Heart right ventricle (tissue), 16 donors: ENCODE data around the gene RAB33A. TPM values are rescaled to one million over a fixed set of nuclear protein-coding genes. Genes with fewer than 3 reads are reported as not detected.

Experiments used
- ATAC-seq, 8 donors: fragments of 200-7000 bp; cut with Tn5 transposase; one replicate each; pipeline ENCODE4 v1.9.1; 2020; ENCODE audit warnings: mild to moderate bottlenecking in 8 of 8, moderate library complexity in 8 of 8, moderate number of reproducible peaks in 1 of 8
- DNase-seq, 2 donors: peaks; one replicate each; pipeline ENCODE4 v3.0.0-alpha.2; 2020
- H3K27ac ChIP-seq, 10 donors: fragments of 200-600 bp; sonication (generic) in 2 of 10; one replicate each; pipeline versions ENCODE4 v1.5.0 to v1.8.0; 2020 to 2022; ENCODE audit warnings: mild to moderate bottlenecking in 3 of 10
- H3K27me3 ChIP-seq, 7 donors: fragments of 200-600 bp; one replicate each; pipeline ENCODE4 v1.8.0; 2021 to 2022; ENCODE audit warnings: mild to moderate bottlenecking in 2 of 7
- H3K36me3 ChIP-seq, 9 donors: fragments of 200-600 bp; sonication (generic) in 1 of 9; one replicate each; pipeline versions ENCODE4 v1.5.0 to v1.8.0; 2020 to 2022; ENCODE audit warnings: mild to moderate bottlenecking in 2 of 9
- H3K4me1 ChIP-seq, 9 donors: fragments of 200-600 bp; sonication (generic) in 1 of 9; one replicate each; pipeline versions ENCODE4 v1.5.0 to v1.8.0; 2020 to 2022; ENCODE audit warnings: mild to moderate bottlenecking in 4 of 9
- H3K4me3 ChIP-seq, 10 donors: fragments of 200-600 bp; sonication (generic) in 2 of 10; one replicate each; pipeline versions ENCODE4 v1.5.0 to v1.8.0; 2020 to 2022; ENCODE audit warnings: mild to moderate bottlenecking in 7 of 10, moderate library complexity in 2 of 10
- H3K9me3 ChIP-seq, 11 donors: fragments of 200-600 bp in 10 of 11; sonication (generic) in 2 of 11; one replicate each; pipeline versions ENCODE4 v1.5.0 to v1.8.0; 2013 to 2022; ENCODE audit warnings: mild to moderate bottlenecking in 2 of 11, control low read depth in 1 of 11, moderate library complexity in 1 of 11
- WGBS, 2 donors: extraction: QIAGEN DNeasy Blood & Tissue Kit; methylation state at CpG; one replicate each; pipeline ENCODE4 v1.1.7; 2013; ENCODE audit warnings: inconsistent platforms in 1 of 2; 5-methylcytosine and 5-hydroxymethylcytosine counted together
- intact Hi-C, 10 donors: fragments of 100-400 bp; cut with DNase I; formaldehyde crosslinking; loops; one replicate each; pipeline versions ENCODE4 v1.11.1 to v1.14.2; 2022
- polyA plus RNA-seq, 2 donors: library from polyadenylated mRNA; stranded (reverse); fragments of 200-250 nt; gene quantifications; one replicate each; pipeline ENCODE4 v1.2.3, GENCODE V29; 2013
- total RNA-seq, 10 donors: library from RNA; stranded (reverse); fragmentation: NEBNext Ultra II Directional in 3 of 10; extraction: Animal tissue kit (Norgen Biotek cat#: 25700) in 3 of 10; gene quantifications; one replicate each; pipeline versions ENCODE4 v1.2.1 to v1.2.4, GENCODE V29; 2021 to 2023
- TF ChIP-seq, protein P1 (sequence below), 9 donors: fragments of 200-600 bp; sonication (generic) in 2 of 9; IDR thresholded peaks; one replicate each; pipeline versions ENCODE4 v1.5.0 to v1.8.0; 2021 to 2022; ENCODE audit warnings: antibody characterized with exemption in 9 of 9, mild to moderate bottlenecking in 5 of 9, moderate library complexity in 1 of 9
- donor health status: Arrhythmogenic right ventricular cardiomyopathy.
- donor health status: ischemic (EF 13 %, LVEDD 7.1; RV severe dilation, severe dysfunction).
- donor health status: healthy with polysubstance abuse.
- donor health status: DM: no; HTN: yes; CAD: no.
- donor health status: DM: no; HTN: no; CAD: no.
- donor health status: ischemic (EF 25% LVEDD 6.9; RV normal size, moderate dysfunction).
- donor health status: ischemic (EF 25% LVEDD 5.7; RV mildly dilated, moderate dysfunction).
- donor health status: healthy.
- donor health status: DM: yes; HTN: yes; CAD: no.
- donor health status: Ischemic cardiomyopathy.
- donor health status: ischemic (EF 35%, LVEDD 5.7; RV mildly dilated, moderate dysfunction).
- donor health status: nonischemic (EF 11% LVEDD 7.7; RV severe dilation, severe dysfunction).
- donor health status: DM: yes; HTN: yes; CAD: no.
- donor health status: PGD.
- donor health status: ischemic (EF 29% LVEDD 5.4; RV normal size, mild dysfunction).
- donor health status: nonischemic (EF 23%, LVEDD 6.1; RV moderate dilation, normal function).

RAB33A gene
- total and polyA plus RNA-seq, 12 donors = 0.22 to 4.6 (median 1.6) TPM

GRCh38 chrX:130145123-130145522 is 26.6 kb upstream of the RAB33A start:
- Histone ChIP-seq H3K27ac (no peak overlapping the region), H3K36me3 (peaks cover 0 to 80% (median 6%) of the 10 kb centered on the region in 9 donors), H3K4me3 (no peak overlapping the region), H3K9me3 (no peaks in the 10 kb centered on the region), H3K27me3 (no peaks in the 10 kb centered on the region), H3K4me1 (peaks cover 0 to 4% (median 0%) of the 10 kb centered on the region in 9 donors)
- TF ChIP-seq, protein P1, sequence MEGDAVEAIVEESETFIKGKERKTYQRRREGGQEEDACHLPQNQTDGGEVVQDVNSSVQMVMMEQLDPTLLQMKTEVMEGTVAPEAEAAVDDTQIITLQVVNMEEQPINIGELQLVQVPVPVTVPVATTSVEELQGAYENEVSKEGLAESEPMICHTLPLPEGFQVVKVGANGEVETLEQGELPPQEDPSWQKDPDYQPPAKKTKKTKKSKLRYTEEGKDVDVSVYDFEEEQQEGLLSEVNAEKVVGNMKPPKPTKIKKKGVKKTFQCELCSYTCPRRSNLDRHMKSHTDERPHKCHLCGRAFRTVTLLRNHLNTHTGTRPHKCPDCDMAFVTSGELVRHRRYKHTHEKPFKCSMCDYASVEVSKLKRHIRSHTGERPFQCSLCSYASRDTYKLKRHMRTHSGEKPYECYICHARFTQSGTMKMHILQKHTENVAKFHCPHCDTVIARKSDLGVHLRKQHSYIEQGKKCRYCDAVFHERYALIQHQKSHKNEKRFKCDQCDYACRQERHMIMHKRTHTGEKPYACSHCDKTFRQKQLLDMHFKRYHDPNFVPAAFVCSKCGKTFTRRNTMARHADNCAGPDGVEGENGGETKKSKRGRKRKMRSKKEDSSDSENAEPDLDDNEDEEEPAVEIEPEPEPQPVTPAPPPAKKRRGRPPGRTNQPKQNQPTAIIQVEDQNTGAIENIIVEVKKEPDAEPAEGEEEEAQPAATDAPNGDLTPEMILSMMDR (IDR thresholded peaks at IDR 0.05) = no peak
- WGBS, 2 donors = 91 to 96% methylated on average over 3 to 4 of the region's 4 CpGs
- DNase-seq = no peak
- intact Hi-C loops = no loop called here
- no peak for ATAC-seq

DNA sequence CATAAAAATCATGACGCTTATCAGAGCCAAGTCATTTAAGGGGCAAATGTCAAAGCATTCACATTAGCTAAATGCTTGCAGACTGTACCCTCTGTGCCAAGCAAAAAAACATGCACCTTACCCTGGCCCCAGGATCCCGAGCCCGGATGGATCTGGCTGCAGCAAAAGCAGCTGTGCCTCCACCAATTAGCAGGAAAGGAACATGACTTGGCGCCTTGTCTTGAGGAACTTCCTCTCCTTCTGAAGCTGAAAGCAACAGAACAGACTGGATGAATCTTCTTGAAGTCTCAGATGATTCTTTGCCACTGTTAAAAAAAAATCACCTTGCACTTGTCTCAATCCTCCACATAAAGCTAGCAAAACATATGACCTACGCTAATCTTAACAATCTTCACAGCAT is 24.1 kb upstream of the RAB33A start:
- peaks cover 0 to 7% (median 0%) of the 10 kb centered on the region in 7 donors for H3K27me3 ChIP-seq
- DNase-seq (no peak), ATAC-seq (no peak)
- peaks cover 0 to 4% (median 0%) of the 10 kb centered on the region in 9 donors for H3K4me1 ChIP-seq
- H3K27ac ChIP-seq = no peak overlapping the region
- peaks cover 0 to 60% (median 6%) of the 10 kb centered on the region in 9 donors for H3K36me3 ChIP-seq
- H3K4me3 ChIP-seq = no peak overlapping the region
- WGBS, 2 donors = 71 to 75% methylated on average over 5 of the region's 5 CpGs
- no peaks in the 10 kb centered on the region for H3K9me3 ChIP-seq
- TF ChIP-seq, protein P1 (IDR thresholded peaks at IDR 0.05) = no peak
- intact Hi-C loops = no loop called here

DNA sequence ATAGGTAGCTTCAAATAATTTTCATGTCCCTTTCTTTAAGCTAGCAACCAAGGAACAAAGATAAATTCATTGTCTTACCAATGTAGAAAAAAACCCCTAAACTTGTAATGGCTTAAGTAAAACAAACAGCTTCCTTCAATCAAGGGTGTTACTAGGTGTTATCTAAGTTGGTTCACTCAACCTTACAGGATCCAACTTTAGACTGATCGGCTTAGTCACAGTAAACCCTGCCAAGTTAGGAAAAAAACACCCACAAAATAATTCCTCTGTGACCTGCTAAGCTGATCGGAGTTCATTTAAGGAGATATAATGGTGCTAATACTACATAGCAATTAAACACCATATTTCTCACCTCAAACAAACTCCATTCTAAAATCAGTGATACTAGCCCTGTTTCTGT is 16.2 kb upstream of the RAB33A start:
- ATAC-seq = peak in 4 of 8 donors; percentile 46 to 70 (median 62)

DNA sequence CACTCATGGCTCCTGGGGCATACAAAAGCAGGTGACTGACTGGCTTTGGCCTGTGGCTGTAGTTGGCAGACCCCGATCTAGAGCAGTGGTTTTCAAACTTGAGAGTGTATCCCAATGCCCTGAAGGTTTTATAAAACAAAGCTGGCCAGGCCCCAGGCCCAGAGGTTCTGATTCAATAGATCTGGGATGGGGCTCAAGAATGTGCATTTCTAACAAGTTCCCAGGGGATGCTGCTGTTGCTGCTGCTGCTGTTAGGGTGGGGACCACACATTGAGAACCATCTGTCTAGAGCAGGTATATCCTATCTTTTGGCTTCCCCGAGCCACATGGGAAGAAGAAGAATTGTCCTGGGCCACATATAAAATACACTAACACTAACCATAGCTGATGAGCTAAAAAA is 13.5 kb upstream of the RAB33A start:
- Histone ChIP-seq H3K4me3 (no peak overlapping the region), H3K27me3 (peaks cover 0 to 3% (median 0%) of the 10 kb centered on the region in 7 donors), H3K27ac (no peak overlapping the region), H3K9me3 (no peaks in the 10 kb centered on the region), H3K36me3 (peaks cover 0 to 17% (median 0%) of the 10 kb centered on the region in 9 donors), H3K4me1 (peaks cover 0 to 19% (median 2%) of the 10 kb centered on the region in 9 donors)
- TF ChIP-seq, protein P1 (IDR thresholded peaks at IDR 0.05) = no peak
- intact Hi-C loops = no loop called here
- 63 to 94% methylated on average over 2 of the region's 2 CpGs for WGBS, 2 donors
- ATAC-seq = no peak
- DNase-seq = no peak

More for the DNA sequence above, 16.2 kb upstream of the RAB33A start:
- TF ChIP-seq, protein P1 (IDR thresholded peaks at IDR 0.05) = no peak
- intact Hi-C loops = no loop called here
- DNase-seq = no peak
- Histone ChIP-seq H3K4me3 (no peak overlapping the region), H3K27me3 (peaks cover 0 to 11% (median 0%) of the 10 kb centered on the region in 7 donors), H3K36me3 (peaks cover 0 to 17% (median 0%) of the 10 kb centered on the region in 9 donors), H3K27ac (no peak overlapping the region), H3K4me1 (peaks cover 0 to 12% (median 2%) of the 10 kb centered on the region in 9 donors), H3K9me3 (no peaks in the 10 kb centered on the region)
- 28 to 34% methylated on average over 2 of the region's 2 CpGs for WGBS, 2 donors
